BLaER1 (cell line): ENCODE measurements around the gene SELENOF.
A peak's percentile ranks its signal among the peaks of the same experiment; 100 is the strongest.

Experiments
- H3K27ac ChIP-seq: shearing (Covaris generic); formaldehyde crosslinking; 2 replicates; pipeline ENCODE4 v1.8.1; 2022
- H3K27me3 ChIP-seq: shearing (Covaris generic); formaldehyde crosslinking; 2 replicates; pipeline ENCODE4 v1.8.1; 2022
- H3K36me3 ChIP-seq: shearing (Covaris generic); formaldehyde crosslinking; 2 replicates; pipeline ENCODE4 v1.8.1; 2022
- H3K4me1 ChIP-seq: shearing (Covaris generic); formaldehyde crosslinking; 2 replicates; pipeline ENCODE4 v1.8.1; 2022
- H3K4me2 ChIP-seq: shearing (Covaris generic); formaldehyde crosslinking; 2 replicates; pipeline ENCODE4 v1.8.1; 2022
- H3K4me3 ChIP-seq: shearing (Covaris generic); formaldehyde crosslinking; 2 replicates; pipeline ENCODE4 v1.8.1; 2022
- H3K9ac ChIP-seq: shearing (Covaris generic); formaldehyde crosslinking; 2 replicates; pipeline ENCODE4 v1.8.1; 2022
- H3K9me3 ChIP-seq: shearing (Covaris generic); formaldehyde crosslinking; 2 replicates; pipeline ENCODE4 v1.8.1; 2022
- H4K20me1 ChIP-seq: shearing (Covaris generic); formaldehyde crosslinking; 2 replicates; pipeline ENCODE4 v1.8.1; 2022
- Cebpa-rat ChIP-seq: shearing (Covaris generic); IDR thresholded peaks from 2 replicates; pipeline ENCODE4 v1.8.1; 2022

The SELENOF gene

DNA sequence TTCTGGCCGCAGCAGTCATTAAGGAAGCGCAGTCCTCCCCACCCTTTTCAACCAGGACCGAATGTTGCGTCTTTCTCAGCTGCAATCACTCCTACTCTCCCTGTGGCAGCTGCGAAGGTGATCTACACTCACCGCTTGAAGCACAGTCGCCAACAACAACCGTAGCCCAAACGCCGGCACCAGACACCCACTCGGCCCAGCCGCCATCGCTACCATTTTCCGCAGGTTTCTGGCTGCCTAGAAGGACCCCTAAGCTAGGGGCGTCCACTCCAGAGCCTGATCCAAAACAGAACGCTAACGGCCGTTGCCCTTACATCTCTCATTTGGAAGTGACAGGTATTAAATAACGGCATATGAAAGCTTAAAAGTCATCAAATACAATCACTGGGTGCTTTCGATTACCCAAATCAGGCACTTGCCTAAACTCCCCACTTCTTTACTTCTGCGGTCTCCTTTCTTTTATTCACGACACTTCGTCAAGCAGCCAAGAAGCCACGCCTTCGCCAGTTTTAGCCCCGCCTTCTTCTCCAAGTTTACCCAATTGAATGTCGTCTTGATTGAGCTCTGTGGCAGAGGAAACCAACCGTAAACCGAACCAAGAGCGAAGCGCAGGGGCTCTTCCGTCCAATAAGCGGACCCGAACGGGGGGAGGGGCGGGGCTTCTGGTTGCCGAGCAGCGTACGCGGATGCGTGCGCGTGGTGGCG is at the start of gene SELENOF:
SELENOF (minus strand) TSS at position 231 of the 705 bp plus-strand sequence; CDS start at position 216, 15 bp downstream.
- H3K4me2 ChIP-seq: peak within 1 kb of the TSS; percentile 93
- peak within 1 kb of the TSS; percentile 95 for H3K27ac ChIP-seq
- H3K36me3 ChIP-seq: peaks cover 35% of the 10 kb centered on the region
- H3K27me3 ChIP-seq: no peaks in the 10 kb centered on the region
- peak within 1 kb of the TSS; percentile 97 for H3K9ac ChIP-seq
- peak within 1 kb of the TSS; percentile 94 for H3K4me3 ChIP-seq
- peaks cover 65% of the 10 kb centered on the region for H4K20me1 ChIP-seq
- H3K4me1 ChIP-seq: peaks cover 41% of the 10 kb centered on the region
- TF ChIP-seq Cebpa-rat: no peak
- peaks cover 7% of the 10 kb centered on the region; the same call in 1 of the 2 replicates for H3K9me3 ChIP-seq

DNA sequence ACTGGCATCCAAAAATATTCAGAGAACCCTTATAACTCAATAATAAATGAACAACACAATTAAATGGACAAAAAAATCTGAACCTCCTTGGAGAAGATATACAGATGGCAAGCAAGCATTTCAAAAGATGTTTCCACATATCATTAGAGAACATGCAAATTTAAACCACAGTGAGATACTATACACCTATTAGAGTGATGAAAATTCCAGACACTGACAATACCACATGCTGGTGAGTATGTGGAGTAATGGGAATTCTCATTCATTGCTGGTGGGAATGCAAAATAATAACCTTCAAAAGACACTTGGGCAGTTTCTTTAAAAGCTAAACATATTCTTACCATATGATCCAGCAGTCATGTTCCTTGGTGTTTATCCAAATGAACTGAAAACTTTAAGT is 46.6 kb upstream of the SELENOF start:
- TF ChIP-seq Cebpa-rat: no peak
- Histone ChIP-seq H3K27ac (no peak overlapping the region), H4K20me1 (0 out of 2 replicates have a peak, but pooled peaks cover 15% of the 10 kb centered on the region), H3K27me3 (no peaks in the 10 kb centered on the region), H3K36me3 (0 out of 2 replicates have a peak, but pooled peaks cover 11% of the 10 kb centered on the region), H3K9me3 (peaks cover 24% of the 10 kb centered on the region), H3K4me2 (no peak overlapping the region), H3K9ac (no peak overlapping the region), H3K4me3 (no peak overlapping the region), H3K4me1 (no peaks in the 10 kb centered on the region)

DNA sequence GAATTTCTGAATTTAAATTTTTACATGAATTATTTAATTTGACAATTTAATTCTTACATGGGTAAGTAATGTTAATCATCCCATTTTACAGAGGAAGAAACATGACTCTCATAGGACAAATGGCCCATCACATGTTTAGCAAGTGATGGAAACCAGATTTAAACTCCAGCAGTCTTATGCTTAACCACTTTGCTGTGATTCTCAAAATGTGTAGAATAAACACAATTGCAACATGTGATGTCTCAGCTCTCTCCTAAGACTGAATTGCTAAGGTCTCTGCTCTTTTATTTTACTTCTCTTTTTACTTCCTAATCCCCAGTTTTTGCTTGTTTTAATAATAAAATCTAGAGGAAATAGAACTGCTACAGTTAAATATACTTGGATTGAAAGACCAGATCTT is 43.3 kb upstream of the SELENOF start:
- Histone ChIP-seq H3K27me3 (no peaks in the 10 kb centered on the region), H3K36me3 (0 out of 2 replicates have a peak, but pooled peaks cover 15% of the 10 kb centered on the region), H3K4me1 (peaks cover 14% of the 10 kb centered on the region), H3K9ac (no peak overlapping the region), H4K20me1 (0 out of 2 replicates have a peak, but pooled peaks cover 12% of the 10 kb centered on the region), H3K27ac (no peak overlapping the region), H3K4me3 (no peak overlapping the region), H3K9me3 (peaks cover 13% of the 10 kb centered on the region), H3K4me2 (no peak overlapping the region)
- no peak for TF ChIP-seq Cebpa-rat

DNA sequence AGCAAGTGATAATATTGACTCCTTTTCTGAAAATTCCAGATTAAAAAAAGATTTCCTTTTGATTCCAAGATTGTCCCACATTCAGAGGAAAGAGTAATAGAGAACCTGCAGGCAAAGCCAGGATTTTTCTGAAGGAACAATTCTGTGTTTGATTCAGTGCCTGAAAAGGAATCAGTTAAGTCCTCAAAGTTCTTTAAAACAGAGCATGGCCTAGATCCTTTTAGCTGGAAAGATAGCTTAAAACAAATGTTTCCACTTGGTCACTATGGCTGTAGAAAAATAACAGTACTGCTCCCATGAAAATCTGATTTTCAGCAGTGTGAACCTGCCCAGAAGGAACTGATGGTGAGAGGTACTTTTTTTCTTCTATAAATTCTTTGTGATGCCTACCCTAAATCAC is 42.3 kb upstream of the SELENOF start:
- TF ChIP-seq Cebpa-rat: no peak

DNA sequence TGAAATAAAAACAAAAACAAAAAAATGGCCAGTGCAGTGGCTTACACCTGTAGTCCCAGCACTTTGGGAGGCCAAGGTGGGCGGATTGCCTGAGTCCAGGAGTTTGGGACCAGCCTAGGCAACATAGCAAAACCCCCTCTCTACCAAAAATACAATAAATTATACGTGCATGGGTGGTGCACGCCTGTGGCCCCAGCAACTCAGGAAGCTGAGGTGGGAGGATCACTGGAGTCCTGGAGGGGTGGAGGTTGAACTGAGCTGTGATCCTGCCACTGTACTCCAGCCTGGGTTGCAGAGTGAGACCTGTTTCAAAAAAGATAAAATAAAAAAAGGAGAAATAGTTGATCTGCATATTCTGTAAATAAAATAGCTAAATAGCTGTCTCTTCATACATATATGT is 41.8 kb upstream of the SELENOF start:
- H3K27ac ChIP-seq: no peak overlapping the region
- H3K36me3 ChIP-seq: 0 out of 2 replicates have a peak, but pooled peaks cover 16% of the 10 kb centered on the region
- no peak overlapping the region for H3K4me3 ChIP-seq
- no peak overlapping the region for H3K9ac ChIP-seq
- H4K20me1 ChIP-seq: 0 out of 2 replicates have a peak, but pooled peaks cover 12% of the 10 kb centered on the region
- no peak overlapping the region for H3K4me2 ChIP-seq
- H3K4me1 ChIP-seq: peaks cover 14% of the 10 kb centered on the region
- H3K27me3 ChIP-seq: no peaks in the 10 kb centered on the region
- TF ChIP-seq Cebpa-rat: no peak
- H3K9me3 ChIP-seq: peaks cover 22% of the 10 kb centered on the region

More for the DNA sequence above, 42.3 kb upstream of the SELENOF start:
- 0 out of 2 replicates have a peak, but pooled peaks cover 16% of the 10 kb centered on the region for H3K36me3 ChIP-seq
- no peak overlapping the region for H3K4me2 ChIP-seq
- no peak overlapping the region for H3K27ac ChIP-seq
- H3K9me3 ChIP-seq: peaks cover 22% of the 10 kb centered on the region
- H3K4me1 ChIP-seq: peaks cover 14% of the 10 kb centered on the region
- H3K4me3 ChIP-seq: no peak overlapping the region
- H3K9ac ChIP-seq: no peak overlapping the region
- no peaks in the 10 kb centered on the region for H3K27me3 ChIP-seq
- 0 out of 2 replicates have a peak, but pooled peaks cover 12% of the 10 kb centered on the region for H4K20me1 ChIP-seq

DNA sequence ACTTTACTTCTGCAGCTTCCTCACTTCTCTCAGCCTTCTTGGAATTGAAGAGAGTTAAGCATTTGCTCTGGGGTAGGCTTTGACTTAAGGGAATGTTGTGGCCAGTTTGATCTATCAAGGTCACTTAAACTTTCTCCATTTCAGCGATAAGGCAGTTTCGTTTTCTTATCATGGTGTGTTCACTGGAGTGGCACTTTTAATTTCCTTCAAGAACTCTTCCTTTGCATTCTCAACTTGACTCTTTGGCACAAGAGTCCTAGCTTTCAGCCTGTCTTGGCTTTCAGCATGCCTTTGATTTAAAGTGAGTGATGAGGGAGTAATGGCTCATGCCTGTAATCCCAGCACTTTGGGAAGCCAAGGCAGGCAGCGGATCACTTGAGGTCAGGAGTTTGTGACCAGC is 39.2 kb upstream of the SELENOF start:
- 0 out of 2 replicates have a peak, but pooled peaks cover 10% of the 10 kb centered on the region for H3K36me3 ChIP-seq
- peak overlapping the region; percentile 3; the same call in 1 of the 2 replicates for H3K27ac ChIP-seq
- peaks cover 14% of the 10 kb centered on the region for H3K4me1 ChIP-seq
- H3K4me3 ChIP-seq: peak overlapping the region; percentile 21; the same call in 1 of the 2 replicates
- no peak overlapping the region; the same call in 1 of the 2 replicates for H3K9ac ChIP-seq
- H3K4me2 ChIP-seq: peak overlapping the region; percentile 67
- TF ChIP-seq Cebpa-rat: no peak
- H4K20me1 ChIP-seq: 0 out of 2 replicates have a peak, but pooled peaks cover 12% of the 10 kb centered on the region
- H3K9me3 ChIP-seq: peaks cover 14% of the 10 kb centered on the region
- no peaks in the 10 kb centered on the region for H3K27me3 ChIP-seq

DNA sequence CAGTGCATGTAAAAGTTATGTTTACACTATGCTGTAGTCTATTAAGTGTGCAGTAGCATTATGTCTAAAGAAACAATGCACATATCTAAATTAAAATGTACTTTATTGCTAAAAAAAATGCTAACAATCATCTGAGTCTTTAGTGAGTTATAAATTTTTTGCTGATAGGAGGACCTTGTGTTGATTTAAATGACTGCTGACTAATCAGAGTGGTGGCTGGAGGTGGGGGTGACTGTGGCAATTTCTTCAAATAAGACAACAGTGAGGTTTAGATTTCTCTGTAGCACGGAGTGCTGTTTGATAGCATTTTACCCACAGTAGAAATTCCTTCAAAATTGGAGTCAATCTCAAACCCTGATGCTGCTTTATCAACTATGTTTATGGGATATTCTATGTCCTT is 37.5 kb upstream of the SELENOF start:
- Histone ChIP-seq H3K4me3 (no peak overlapping the region), H3K4me2 (no peak overlapping the region), H4K20me1 (0 out of 2 replicates have a peak, but pooled peaks cover 9% of the 10 kb centered on the region), H3K27me3 (no peaks in the 10 kb centered on the region), H3K9ac (no peak overlapping the region), H3K9me3 (peaks cover 14% of the 10 kb centered on the region), H3K36me3 (0 out of 2 replicates have a peak, but pooled peaks cover 5% of the 10 kb centered on the region), H3K4me1 (peaks cover 14% of the 10 kb centered on the region), H3K27ac (no peak overlapping the region)
- no peak for TF ChIP-seq Cebpa-rat

DNA sequence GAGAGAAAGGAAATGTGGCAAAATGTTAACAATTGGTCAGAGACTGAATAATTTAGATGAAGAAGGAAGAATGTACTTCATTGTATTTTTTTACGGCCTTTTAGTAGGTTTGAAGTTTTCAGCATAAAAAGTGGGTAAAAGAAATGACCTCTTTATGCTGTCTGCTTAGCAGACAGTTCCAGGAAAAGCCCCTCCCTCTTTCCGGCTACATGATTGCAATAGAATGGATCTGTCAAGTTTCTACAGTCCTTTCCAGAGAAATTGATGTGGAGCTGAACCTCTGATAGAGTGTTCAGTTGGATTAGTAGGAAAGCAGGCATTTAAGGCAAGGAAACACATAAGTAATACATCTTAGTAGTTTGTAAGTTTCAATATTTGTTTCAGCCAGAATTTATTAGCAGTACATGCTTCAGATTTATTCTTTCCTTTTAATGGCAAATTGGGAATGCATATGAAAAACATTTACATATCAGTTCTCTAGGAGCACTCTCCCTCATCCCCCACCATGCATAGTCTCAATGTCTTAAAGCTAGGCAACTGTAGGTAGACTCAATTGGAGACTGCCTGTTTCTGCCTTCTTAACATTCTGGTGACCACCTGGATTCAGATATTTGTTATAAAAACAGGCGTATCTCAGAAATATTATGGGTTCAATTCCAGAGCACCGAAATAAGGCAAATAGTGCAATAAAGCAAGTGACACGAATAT is 36.9 kb upstream of the SELENOF start:
- Histone ChIP-seq H3K4me3 (no peak overlapping the region), H3K4me2 (no peak overlapping the region), H3K27ac (no peak overlapping the region), H3K27me3 (no peaks in the 10 kb centered on the region), H3K4me1 (peaks cover 14% of the 10 kb centered on the region), H3K9me3 (peaks cover 14% of the 10 kb centered on the region), H3K36me3 (0 out of 2 replicates have a peak, but pooled peaks cover 5% of the 10 kb centered on the region), H3K9ac (no peak overlapping the region), H4K20me1 (0 out of 2 replicates have a peak, but pooled peaks cover 4% of the 10 kb centered on the region)
- no peak for TF ChIP-seq Cebpa-rat

DNA sequence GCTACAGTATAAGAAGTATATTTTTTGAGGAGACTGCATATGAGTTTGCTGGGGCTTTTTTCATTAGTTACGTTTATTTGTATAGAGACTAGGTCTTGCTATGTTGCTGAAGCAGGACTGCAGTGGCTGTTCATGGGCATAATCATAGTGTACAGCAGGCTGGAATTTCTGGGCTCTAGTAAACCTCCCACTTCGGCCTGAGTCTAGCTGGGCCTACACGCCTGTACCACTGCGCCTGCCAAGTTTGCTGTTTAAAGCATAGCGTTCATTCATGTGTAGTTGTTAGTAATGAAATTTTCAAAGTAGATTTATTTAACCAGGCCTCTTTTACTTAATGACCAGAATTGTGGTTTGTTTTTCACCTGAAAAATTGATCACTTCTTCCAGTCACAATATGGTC is 34.3 kb upstream of the SELENOF start:
- no peaks in the 10 kb centered on the region for H4K20me1 ChIP-seq
- no peak overlapping the region for H3K4me2 ChIP-seq
- peaks cover 8% of the 10 kb centered on the region for H3K4me1 ChIP-seq
- TF ChIP-seq Cebpa-rat: no peak
- peaks cover 17% of the 10 kb centered on the region for H3K9me3 ChIP-seq
- H3K27ac ChIP-seq: no peak overlapping the region
- H3K9ac ChIP-seq: no peak overlapping the region
- no peaks in the 10 kb centered on the region for H3K27me3 ChIP-seq
- 0 out of 2 replicates have a peak, but pooled peaks cover 5% of the 10 kb centered on the region for H3K36me3 ChIP-seq
- H3K4me3 ChIP-seq: no peak overlapping the region
